Measurements from ENCODE around the gene SRMS.

- TF ChIP-seq CTCF (conservative IDR thresholded peaks at IDR 0.05 in 1 of 2, IDR thresholded peaks at IDR 0.05 in 1 of 2; ENCODE audit: low read depth in 1 of 2, low read length in 2 of 2), result no peak
- no peak for TF ChIP-seq EZH2 (IDR thresholded peaks at IDR 0.05; ENCODE audit: low read length, missing control alignments)
Measured at GRCh38 chr20:63562461-63563224, 15.1 kb upstream of the SRMS start.
